ENCODE results near the gene DGKG. TPM values are rescaled to one million over a fixed set of nuclear protein-coding genes. Genes with fewer than 3 reads are reported as not detected.

DGKG gene
- total and polyA plus RNA-seq, 2 donors (not counting 1 experiment from before 2014, with no cell fraction given), result 0.67 to 10.9 TPM

- Histone ChIP-seq H3K9me3 (ENCODE audit: control extremely low read depth in 1 of 3, control insufficient read depth in 2 of 3, insufficient read depth in 1 of 3, low read length in 2 of 3) (no peaks in the 10 kb centered on the region), H3K4me1 (ENCODE audit: control insufficient read depth in 2 of 2, insufficient read depth in 2 of 2, low read length in 2 of 2) (no peaks in the 10 kb centered on the region), H3K27ac (ENCODE audit: low read length in 2 of 2) (no peak overlapping the region), H3K36me3 (replicated peaks in 1 of 2; ENCODE audit: control extremely low read depth in 1 of 2, control insufficient read depth in 1 of 2, extremely low read depth in 1 of 2, insufficient read depth in 2 of 2, low read length in 1 of 2) (no peaks in the 10 kb centered on the region), H2AFZ (ENCODE audit: insufficient read depth, low read depth, low read length, poor library complexity, severe bottlenecking) (no peak overlapping the region), H3K27me3 (replicated peaks in 1 of 4; ENCODE audit: control extremely low read depth in 1 of 4, control insufficient read depth in 3 of 4, insufficient read depth in 4 of 4, low read length in 3 of 4) (peaks cover 0 to 3% (median 0%) of the 10 kb centered on the region in 4 experiments), H3K9ac (ENCODE audit: low read length) (no peak overlapping the region), H3K4me2 (replicated peaks; ENCODE audit: low read depth, low read length, poor library complexity, severe bottlenecking) (no peak overlapping the region), H4K20me1 (ENCODE audit: control insufficient read depth, insufficient read depth, low read length, poor library complexity, severe bottlenecking) (no peaks in the 10 kb centered on the region), H3K79me2 (ENCODE audit: control insufficient read depth, insufficient read depth, low read length) (no peaks in the 10 kb centered on the region), H3K4me3 (ENCODE audit: control extremely low read depth in 1 of 5, extremely low read depth in 1 of 5, insufficient read depth in 1 of 5, low read depth in 2 of 5, low read length in 4 of 5) (no peak overlapping the region)
- CTCF ChIA-PET, result no interaction called here
- no peak overlapping the region for H3K27ac Mint-ChIP-seq
- ATAC-seq (ENCODE audit: low read depth), result no peak
- H3K4me1 Mint-ChIP-seq, result no peaks in the 10 kb centered on the region
- H3K9me3 Mint-ChIP-seq (ENCODE audit: insufficient read depth), result no peaks in the 10 kb centered on the region
- no peak for TF ChIP-seq EZH2 (IDR thresholded peaks at IDR 0.05; ENCODE audit: borderline replicate concordance, insufficient read depth, low read depth, low read length, poor library complexity, severe bottlenecking)
- TF ChIP-seq, protein P1, sequence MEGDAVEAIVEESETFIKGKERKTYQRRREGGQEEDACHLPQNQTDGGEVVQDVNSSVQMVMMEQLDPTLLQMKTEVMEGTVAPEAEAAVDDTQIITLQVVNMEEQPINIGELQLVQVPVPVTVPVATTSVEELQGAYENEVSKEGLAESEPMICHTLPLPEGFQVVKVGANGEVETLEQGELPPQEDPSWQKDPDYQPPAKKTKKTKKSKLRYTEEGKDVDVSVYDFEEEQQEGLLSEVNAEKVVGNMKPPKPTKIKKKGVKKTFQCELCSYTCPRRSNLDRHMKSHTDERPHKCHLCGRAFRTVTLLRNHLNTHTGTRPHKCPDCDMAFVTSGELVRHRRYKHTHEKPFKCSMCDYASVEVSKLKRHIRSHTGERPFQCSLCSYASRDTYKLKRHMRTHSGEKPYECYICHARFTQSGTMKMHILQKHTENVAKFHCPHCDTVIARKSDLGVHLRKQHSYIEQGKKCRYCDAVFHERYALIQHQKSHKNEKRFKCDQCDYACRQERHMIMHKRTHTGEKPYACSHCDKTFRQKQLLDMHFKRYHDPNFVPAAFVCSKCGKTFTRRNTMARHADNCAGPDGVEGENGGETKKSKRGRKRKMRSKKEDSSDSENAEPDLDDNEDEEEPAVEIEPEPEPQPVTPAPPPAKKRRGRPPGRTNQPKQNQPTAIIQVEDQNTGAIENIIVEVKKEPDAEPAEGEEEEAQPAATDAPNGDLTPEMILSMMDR (IDR thresholded peaks at IDR 0.05), result no peak
- no peak for DNase-seq
- 89% methylated on average over 2 of the region's 2 CpGs for WGBS (ENCODE audit: insufficient coverage)
- POLR2A ChIA-PET, result no interaction called here
- intact Hi-C loops (cut with micrococcal nuclease), result no loop called here
- H3K4me3 Mint-ChIP-seq, result no peak overlapping the region
- H3K27me3 Mint-ChIP-seq, result no peaks in the 10 kb centered on the region
These were observed 56.7 kb downstream of the DGKG start for GRCh38 chr3:186305286-186305685.

DNA sequence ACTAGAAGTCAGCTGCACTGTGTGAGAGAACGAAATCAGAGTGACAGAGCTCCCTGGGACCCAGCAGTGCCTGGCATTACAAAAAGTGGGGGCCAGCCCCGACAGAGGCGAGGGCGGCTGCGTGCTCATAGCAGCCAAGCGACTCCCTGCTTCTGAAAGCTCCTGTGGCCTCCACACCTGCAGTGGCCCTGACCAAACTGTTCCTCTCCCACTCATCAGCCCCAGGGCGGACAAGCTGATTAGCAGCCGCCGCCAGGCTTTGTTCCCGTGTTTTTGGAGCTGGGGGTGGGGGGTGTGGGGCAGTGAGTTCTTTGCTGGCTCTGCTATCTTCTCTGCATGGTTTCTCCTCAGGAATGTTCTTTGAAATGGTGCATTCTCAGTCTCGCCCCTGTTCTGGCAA is 58.1 kb downstream of the DGKG start:
- POLR2A ChIA-PET, result no interaction called here
- H3K27ac Mint-ChIP-seq, result no peak overlapping the region
- no peaks in the 10 kb centered on the region for H3K27me3 Mint-ChIP-seq
- Histone ChIP-seq H3K4me3 (ENCODE audit: control extremely low read depth in 1 of 5, extremely low read depth in 1 of 5, insufficient read depth in 1 of 5, low read depth in 2 of 5, low read length in 4 of 5) (no peak overlapping the region), H3K9me3 (ENCODE audit: control extremely low read depth in 1 of 3, control insufficient read depth in 2 of 3, insufficient read depth in 1 of 3, low read length in 2 of 3) (no peaks in the 10 kb centered on the region), H3K9ac (ENCODE audit: low read length) (no peak overlapping the region), H2AFZ (ENCODE audit: insufficient read depth, low read depth, low read length, poor library complexity, severe bottlenecking) (no peak overlapping the region), H3K79me2 (ENCODE audit: control insufficient read depth, insufficient read depth, low read length) (no peaks in the 10 kb centered on the region), H3K4me2 (replicated peaks; ENCODE audit: low read depth, low read length, poor library complexity, severe bottlenecking) (no peak overlapping the region), H4K20me1 (ENCODE audit: control insufficient read depth, insufficient read depth, low read length, poor library complexity, severe bottlenecking) (no peaks in the 10 kb centered on the region), H3K27me3 (replicated peaks in 1 of 4; ENCODE audit: control extremely low read depth in 1 of 4, control insufficient read depth in 3 of 4, insufficient read depth in 4 of 4, low read length in 3 of 4) (peaks cover 0 to 3% (median 0%) of the 10 kb centered on the region in 4 experiments), H3K4me1 (ENCODE audit: control insufficient read depth in 2 of 2, insufficient read depth in 2 of 2, low read length in 2 of 2) (no peaks in the 10 kb centered on the region), H3K36me3 (replicated peaks in 1 of 2; ENCODE audit: control extremely low read depth in 1 of 2, control insufficient read depth in 1 of 2, extremely low read depth in 1 of 2, insufficient read depth in 2 of 2, low read length in 1 of 2) (no peaks in the 10 kb centered on the region), H3K27ac (ENCODE audit: low read length in 2 of 2) (no peak overlapping the region)
- WGBS (ENCODE audit: insufficient coverage), result 88% methylated on average over 7 of the region's 11 CpGs
- DNase-seq (no peak), ATAC-seq (ENCODE audit: low read depth) (no peak)
- H3K4me3 Mint-ChIP-seq, result no peak overlapping the region
- no peaks in the 10 kb centered on the region for H3K9me3 Mint-ChIP-seq (ENCODE audit: insufficient read depth)
- CTCF ChIA-PET, result interaction anchor here (1.4 to 1.8 kb wide), 2 partner anchors 45 to 236 kb away, joined by 4 to 7 read pairs; no protein-coding TSS in a partner anchor
- TF ChIP-seq, protein P1 (IDR thresholded peaks at IDR 0.05), result no peak
- intact Hi-C loops (cut with micrococcal nuclease), result no loop called here
- no peaks in the 10 kb centered on the region for H3K4me1 Mint-ChIP-seq

Measured in B cell (primary cell).